Heart left ventricle (tissue), 16 donors: ENCODE results near the gene SRGAP1. TPM values are rescaled to one million over a fixed set of nuclear protein-coding genes. Genes with fewer than 3 reads are reported as not detected.

Experiments
- ATAC-seq, 4 donors: fragments of 200-7000 bp; cut with Tn5 transposase; one replicate each; pipeline ENCODE4 v1.9.1; 2020 to 2022; ENCODE audit warnings: moderate library complexity in 4 of 4, mild to moderate bottlenecking in 3 of 4, moderate number of reproducible peaks in 1 of 4
- DNase-seq, 5 donors: peaks; one replicate each; pipeline ENCODE4 v3.0.0-alpha.2; 2020
- H3K27ac ChIP-seq, 12 donors: fragments of 200-600 bp; sonication (generic) in 4 of 12; one replicate each; pipeline versions ENCODE4 v1.5.0 to v1.8.0; 2016 to 2022; ENCODE audit warnings: mild to moderate bottlenecking in 2 of 12
- H3K27me3 ChIP-seq, 9 donors: fragments of 200-600 bp; sonication (generic) in 2 of 9; one replicate each; pipeline versions ENCODE4 v1.5.1 to v1.8.0; 2016 to 2022; ENCODE audit warnings: mild to moderate bottlenecking in 3 of 9
- H3K36me3 ChIP-seq, 9 donors: fragments of 200-600 bp; sonication (generic) in 2 of 9; one replicate each; pipeline versions ENCODE4 v1.5.0 to v1.8.0; 2018 to 2022; ENCODE audit warnings: mild to moderate bottlenecking in 2 of 9
- H3K4me1 ChIP-seq, 12 donors: fragments of 200-600 bp; sonication (generic) in 4 of 12; one replicate each; pipeline versions ENCODE4 v1.5.0 to v1.8.0; 2016 to 2022; ENCODE audit warnings: mild to moderate bottlenecking in 3 of 12
- H3K4me3 ChIP-seq, 12 donors: fragments of 200-600 bp; sonication (generic) in 4 of 12; one replicate each; pipeline versions ENCODE4 v1.5.0 to v1.8.0; 2017 to 2022; ENCODE audit warnings: mild to moderate bottlenecking in 9 of 12, moderate library complexity in 4 of 12
- H3K9me3 ChIP-seq, 12 donors: fragments of 200-600 bp; sonication (generic) in 4 of 12; one replicate each; pipeline versions ENCODE4 v1.5.0 to v1.8.0; 2016 to 2022; ENCODE audit warnings: mild to moderate bottlenecking in 1 of 12
- CTCF ChIP-seq, 12 donors: fragments of 200-600 bp; sonication (generic) in 4 of 12; IDR thresholded peaks; one replicate each; pipeline versions ENCODE4 v1.5.0 to v1.8.0; 2018 to 2022; ENCODE audit warnings: antibody characterized with exemption in 12 of 12, mild to moderate bottlenecking in 5 of 12
- POLR2A ChIP-seq, 2 donors: fragments of 450-650 bp; IDR thresholded peaks; one replicate each; pipeline ENCODE4 v1.6.1; 2017; ENCODE audit warnings: antibody characterized with exemption in 2 of 2, mild to moderate bottlenecking in 2 of 2, moderate library complexity in 2 of 2
- WGBS, 4 donors: extraction: QIAGEN DNeasy Blood & Tissue Kit in 2 of 4; methylation state at CpG; one replicate each; pipeline versions ENCODE4 v1.1.5 to v1.1.7; 2013 to 2018; 5-methylcytosine and 5-hydroxymethylcytosine counted together
- intact Hi-C, 10 donors: fragments of 100-400 bp; cut with DNase I; formaldehyde crosslinking; loops; one replicate each; pipeline versions ENCODE4 v1.11.1 to v1.14.2; 2022
- polyA plus RNA-seq, 2 donors: library from polyadenylated mRNA; stranded (reverse); fragments of 200-250 nt; gene quantifications; one replicate each; pipeline ENCODE4 v1.2.3, GENCODE V29; 2013
- total RNA-seq, 9 donors: library from RNA; depleted of rRNA in 2 of 9; stranded (reverse); fragments of >200 nt in 2 of 9; fragmentation: NEBNext Ultra II Directional in 3 of 9; extraction: Animal tissue kit (Norgen Biotek cat#: 25700) in 3 of 9; gene quantifications; one replicate each; pipeline versions ENCODE4 v1.1.0 to v1.2.4, GENCODE V29; 2016 to 2023
- donor health status: ischemic (EF 13 %, LVEDD 7.1; RV severe dilation, severe dysfunction).
- donor health status: healthy with polysubstance abuse.
- donor health status: DM: no; HTN: yes; CAD: no.
- donor health status: DM: no; HTN: no; CAD: no.
- donor health status: ischemic (EF 25% LVEDD 6.9; RV normal size, moderate dysfunction).
- donor health status: ischemic (EF 25% LVEDD 5.7; RV mildly dilated, moderate dysfunction).
- donor health status: healthy.
- donor health status: DM: yes; HTN: yes; CAD: no.
- donor health status: ischemic (EF 35%, LVEDD 5.7; RV mildly dilated, moderate dysfunction).
- donor health status: nonischemic (EF 11% LVEDD 7.7; RV severe dilation, severe dysfunction).
- donor health status: DM: yes; HTN: yes; CAD: no.
- donor health status: PGD.
- donor health status: ischemic (EF 29% LVEDD 5.4; RV normal size, mild dysfunction).
- donor health status: nonischemic (EF 23%, LVEDD 6.1; RV moderate dilation, normal function).

The SRGAP1 gene
- total and polyA plus RNA-seq, 11 donors: 1.3 to 10.6 (median 4.5) TPM

- no peaks in the 10 kb centered on the region for H3K9me3 ChIP-seq
- H3K36me3 ChIP-seq: no peaks in the 10 kb centered on the region
- H3K27ac ChIP-seq: no peak overlapping the region
- peaks cover 0 to 7% (median 0%) of the 10 kb centered on the region in 12 donors for H3K4me1 ChIP-seq
- WGBS, 4 donors: 86 to 89% (median 88%) methylated on average over 3 of the region's 3 CpGs
- intact Hi-C loops: no loop called here
- no peak for DNase-seq
- no peak for ATAC-seq
- TF ChIP-seq POLR2A (IDR thresholded peaks at IDR 0.05) (no peak), CTCF (IDR thresholded peaks at IDR 0.05) (no peak)
- no peak overlapping the region for H3K4me3 ChIP-seq
- no peaks in the 10 kb centered on the region for H3K27me3 ChIP-seq
These were observed 84.9 kb downstream of the SRGAP1 start for GRCh38 chr12:63929426-63929825.

- intact Hi-C loops: loop anchor here in 1 of 10 donors (5.0 kb wide), 1 partner anchor 84 kb away; no protein-coding TSS in a partner anchor
- H3K27ac ChIP-seq: no peak overlapping the region
- H3K9me3 ChIP-seq: no peaks in the 10 kb centered on the region
- no peaks in the 10 kb centered on the region for H3K36me3 ChIP-seq
- TF ChIP-seq POLR2A (IDR thresholded peaks at IDR 0.05) (no peak), CTCF (IDR thresholded peaks at IDR 0.05) (no peak)
- peaks cover 0 to 12% (median 0%) of the 10 kb centered on the region in 12 donors for H3K4me1 ChIP-seq
- H3K27me3 ChIP-seq: no peaks in the 10 kb centered on the region
- no peak for DNase-seq
- no peak overlapping the region for H3K4me3 ChIP-seq
- peak in 1 of 4 donors; percentile 69 for ATAC-seq
- 78 to 87% (median 83%) methylated on average over 3 of the region's 3 CpGs for WGBS, 4 donors
These were observed 86.5 kb downstream of the SRGAP1 start for GRCh38 chr12:63930971-63931370.

- intact Hi-C loops: loop anchor here in 1 of 10 donors (5.0 kb wide), 1 partner anchor 84 kb away; no protein-coding TSS in a partner anchor
- ATAC-seq (no peak), DNase-seq (no peak)
- 64 to 85% (median 81%) methylated on average over 1 of the region's 1 CpG for WGBS, 4 donors
- Histone ChIP-seq H3K4me3 (no peak overlapping the region), H3K4me1 (peaks cover 0 to 12% (median 0%) of the 10 kb centered on the region in 12 donors), H3K9me3 (no peaks in the 10 kb centered on the region), H3K27me3 (no peaks in the 10 kb centered on the region), H3K36me3 (no peaks in the 10 kb centered on the region), H3K27ac (no peak overlapping the region)
- TF ChIP-seq POLR2A (IDR thresholded peaks at IDR 0.05) (no peak), CTCF (IDR thresholded peaks at IDR 0.05) (no peak)
These were observed 87.2 kb downstream of the SRGAP1 start for GRCh38 chr12:63931703-63932102.

GRCh38 chr12:63934936-63935335 lies 90.4 kb downstream of the SRGAP1 start:
- Histone ChIP-seq H3K4me1 (peaks cover 0 to 23% (median 7%) of the 10 kb centered on the region in 12 donors), H3K36me3 (no peaks in the 10 kb centered on the region), H3K27ac (no peak overlapping the region), H3K4me3 (no peak overlapping the region), H3K9me3 (no peaks in the 10 kb centered on the region), H3K27me3 (no peaks in the 10 kb centered on the region)
- intact Hi-C loops: loop anchor here in 1 of 10 donors (5.0 kb wide), 1 partner anchor 88 kb away; no protein-coding TSS in a partner anchor
- DNase-seq (no peak), ATAC-seq (no peak)
- TF ChIP-seq CTCF (IDR thresholded peaks at IDR 0.05): no peak
- TF ChIP-seq POLR2A (IDR thresholded peaks at IDR 0.05): no peak
- WGBS, 4 donors: 84 to 90% (median 87%) methylated on average over 7 of the region's 7 CpGs
